ENCODE data around the gene SRRM4. TPM values are rescaled to one million over a fixed set of nuclear protein-coding genes. Genes with fewer than 3 reads are reported as not detected.
A peak's percentile ranks its signal among the peaks of the same experiment; 100 is the strongest.

Gene SRRM4
- total and polyA plus RNA-seq, 2 experiments from 2014 or later: 0.53 to 0.63 TPM

GRCh38 chr12:118980407-118981014 is 830 bp upstream of the SRRM4 start (continued):
- TF ChIP-seq REST (IDR thresholded peaks at IDR 0.05; ENCODE audit: unreplicated experiment) (no peak), POLR2AphosphoS5 (IDR thresholded peaks at IDR 0.05; ENCODE audit: low read depth) (no peak), EZH2phosphoT487 (IDR thresholded peaks at IDR 0.05; ENCODE audit: unreplicated experiment) (no peak), CREB1 (CRISPR knock-in tag; IDR thresholded peaks at IDR 0.05; ENCODE audit: low read depth) (no peak), JUNB (IDR thresholded peaks at IDR 0.05; ENCODE audit: unreplicated experiment) (no peak), ETS1 (IDR thresholded peaks at IDR 0.05) (no peak), CTCF (conservative IDR thresholded peaks at IDR 0.05; ENCODE audit: low read depth in 2 of 2) (no peak), STAT1 (IDR thresholded peaks at IDR 0.05; ENCODE audit: unreplicated experiment) (no peak), ZNF331 (CRISPR knock-in tag; IDR thresholded peaks at IDR 0.05; ENCODE audit: low read depth) (no peak)

- Histone ChIP-seq H3K4me3 (peak overlapping the region; percentile 92), H3K79me2 (replicated peaks; ENCODE audit: insufficient read depth) (no peaks in the 10 kb centered on the region), H3F3A (replicated peaks; ENCODE audit: low read depth) (no peaks in the 10 kb centered on the region), H3K4me1 (ENCODE audit: insufficient read depth) (0 out of 2 replicates have a peak, but pooled peaks cover 3% of the 10 kb centered on the region), H3K4me2 (peak overlapping the region; percentile 99), H3K36me3 (ENCODE audit: insufficient read depth) (no peaks in the 10 kb centered on the region), H3K27me3 (ENCODE audit: insufficient read depth) (peaks cover 26% of the 10 kb centered on the region), H3K27ac (ENCODE audit: low read depth) (no peak overlapping the region), H3K9me2 (ENCODE audit: insufficient read depth) (no peaks in the 10 kb centered on the region), H4K20me1 (replicated peaks; ENCODE audit: insufficient read depth) (no peaks in the 10 kb centered on the region), H2AFZ (peak overlapping the region; percentile 96; the same call in 1 of the 2 replicates)
- ATAC-seq: no peak
- peaks cover 30% of the 10 kb centered on the region for H3K4me1 Mint-ChIP-seq
- peaks cover 19% of the 10 kb centered on the region for H3K27me3 Mint-ChIP-seq (ENCODE audit: insufficient read depth, low read depth, poor library complexity)
- H3K4me3 Mint-ChIP-seq: peak overlapping the region; percentile 89
- peak; percentile 2 for DNase-seq (ENCODE audit: low spot score)
- no peaks in the 10 kb centered on the region for H3K9me3 Mint-ChIP-seq
- H3K36me3 Mint-ChIP-seq (ENCODE audit: low read depth): no peaks in the 10 kb centered on the region
- no peak overlapping the region for H3K27ac Mint-ChIP-seq
- TF ChIP-seq JUNB (IDR thresholded peaks at IDR 0.05; ENCODE audit: unreplicated experiment) (no peak), NANOG (IDR thresholded peaks at IDR 0.05; ENCODE audit: borderline replicate concordance) (no peak), REST (IDR thresholded peaks at IDR 0.05; ENCODE audit: unreplicated experiment) (no peak), ETS1 (IDR thresholded peaks at IDR 0.05) (no peak)
Measured at GRCh38 chr12:118982302-118982701, 961 bp downstream of the SRRM4 start.
